NCI-H774 (cell line): ENCODE results near the gene DST.
"Not testable (repeated sequence)": the region's sequence is repeated elsewhere in the genome, so short reads cannot be mapped to it uniquely, and the experiment has no call there.

Source experiments
- DNase-seq: peaks from one replicate; lab custom pipeline; 2025; lab: John Stamatoyannopoulos, UW

The DST gene

GRCh38 chr6:56661338-56661737, 18.6 kb upstream of the DST start:
- DNase-seq: not testable (repeated sequence)

- no peak for DNase-seq
These were observed 17.7 kb upstream of the DST start for GRCh38 chr6:56660381-56660730.

- DNase-seq: no peak
These were observed 17.2 kb upstream of the DST start for GRCh38 chr6:56659721-56660380.

GRCh38 chr6:56658326-56658725, 15.6 kb upstream of the DST start:
- no peak for DNase-seq

- no peak for DNase-seq
These were observed 14.7 kb upstream of the DST start for GRCh38 chr6:56657354-56657753.

- DNase-seq: no peak
These were observed 13.8 kb upstream of the DST start for GRCh38 chr6:56656466-56656865.

- DNase-seq: no peak
These were observed 13.3 kb upstream of the DST start for GRCh38 chr6:56655996-56656395.

- no peak for DNase-seq
These were observed 12.6 kb upstream of the DST start for GRCh38 chr6:56655249-56655648.

- DNase-seq: no peak
These were observed 10.3 kb upstream of the DST start for GRCh38 chr6:56652994-56653393.

- DNase-seq: no peak
These were observed 9.5 kb upstream of the DST start for GRCh38 chr6:56652231-56652630.

GRCh38 chr6:56650191-56650590, 7.5 kb upstream of the DST start:
- DNase-seq: no peak

- no peak for DNase-seq
These were observed 7.1 kb upstream of the DST start for GRCh38 chr6:56649782-56650181.

- DNase-seq: peak; percentile 8
These were observed 6.5 kb upstream of the DST start for GRCh38 chr6:56649053-56649769.

GRCh38 chr6:56647172-56647762, 4.6 kb upstream of the DST start:
- no peak for DNase-seq

GRCh38 chr6:56644366-56644765, 1.7 kb upstream of the DST start:
- DNase-seq: no peak

GRCh38 chr6:56643379-56644089, 845 bp upstream of the DST start:
- no peak for DNase-seq

- no peak for DNase-seq
These were observed 2.3 kb downstream of the DST start for GRCh38 chr6:56640374-56640773.

GRCh38 chr6:56638760-56639159, 3.9 kb downstream of the DST start:
- no peak for DNase-seq

- DNase-seq: peak; percentile 3
These were observed 5.0 kb downstream of the DST start for GRCh38 chr6:56637640-56638039.

- DNase-seq: no peak
These were observed 14.6 kb downstream of the DST start for GRCh38 chr6:56628105-56628504.

GRCh38 chr6:56625356-56625755, 17.3 kb downstream of the DST start:
- DNase-seq: no peak

- no peak for DNase-seq
These were observed 18.0 kb downstream of the DST start for GRCh38 chr6:56624728-56625069.
